ENCODE results near the gene ZFAND2A. TPM values are rescaled to one million over a fixed set of nuclear protein-coding genes. Genes with fewer than 3 reads are reported as not detected.
"Not testable (repeated sequence)": the region's sequence is repeated elsewhere in the genome, so short reads cannot be mapped to it uniquely, and the experiment has no call there.

ZFAND2A gene
- 43.6 and 46.3 TPM in 2 replicates for polyA plus RNA-seq (2011; rRNA removed)
- polyA minus RNA-seq (2011; rRNA and poly(A)+ RNA removed) = 11.3 and 20.2 TPM in 2 replicates

GRCh38 chr7:1159891-1160669 is at the start of gene ZFAND2A:
TSS of gene ZFAND2A (minus strand) at chr7:1160196. CDS start at chr7:1158212, 1,984 bp downstream.
- TF ChIP-seq, protein P1, sequence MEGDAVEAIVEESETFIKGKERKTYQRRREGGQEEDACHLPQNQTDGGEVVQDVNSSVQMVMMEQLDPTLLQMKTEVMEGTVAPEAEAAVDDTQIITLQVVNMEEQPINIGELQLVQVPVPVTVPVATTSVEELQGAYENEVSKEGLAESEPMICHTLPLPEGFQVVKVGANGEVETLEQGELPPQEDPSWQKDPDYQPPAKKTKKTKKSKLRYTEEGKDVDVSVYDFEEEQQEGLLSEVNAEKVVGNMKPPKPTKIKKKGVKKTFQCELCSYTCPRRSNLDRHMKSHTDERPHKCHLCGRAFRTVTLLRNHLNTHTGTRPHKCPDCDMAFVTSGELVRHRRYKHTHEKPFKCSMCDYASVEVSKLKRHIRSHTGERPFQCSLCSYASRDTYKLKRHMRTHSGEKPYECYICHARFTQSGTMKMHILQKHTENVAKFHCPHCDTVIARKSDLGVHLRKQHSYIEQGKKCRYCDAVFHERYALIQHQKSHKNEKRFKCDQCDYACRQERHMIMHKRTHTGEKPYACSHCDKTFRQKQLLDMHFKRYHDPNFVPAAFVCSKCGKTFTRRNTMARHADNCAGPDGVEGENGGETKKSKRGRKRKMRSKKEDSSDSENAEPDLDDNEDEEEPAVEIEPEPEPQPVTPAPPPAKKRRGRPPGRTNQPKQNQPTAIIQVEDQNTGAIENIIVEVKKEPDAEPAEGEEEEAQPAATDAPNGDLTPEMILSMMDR (IDR thresholded peaks at IDR 0.05; ENCODE audit: insufficient read depth, low read depth, low read length) = no peak
- Histone ChIP-seq H3K4me3 (ENCODE audit: low read depth, low read length) (peak within 1 kb of the TSS; percentile 55), H3K27me3 (ENCODE audit: control insufficient read depth, insufficient read depth, low read length) (no peaks in the 10 kb centered on the region), H3K36me3 (ENCODE audit: control insufficient read depth, insufficient read depth, low read length) (peaks cover 10% of the 10 kb centered on the region)
- peak; percentile 77 for DNase-seq (ENCODE audit: low read depth)
- ChIA-PET CTCF (interaction anchor here (0.6 to 2.6 kb wide), 5 partner anchors 16 to 167 kb away, joined by 3 to 10 read pairs (median 5); no protein-coding TSS in a partner anchor), POLR2A (interaction anchor here (0.5 to 0.6 kb wide), 2 partner anchors 58 to 241 kb away, joined by 4 to 6 read pairs; no protein-coding TSS in a partner anchor)

- TF ChIP-seq, protein P1 (IDR thresholded peaks at IDR 0.05; ENCODE audit: insufficient read depth, low read depth, low read length) = no peak
- Histone ChIP-seq H3K27me3 (ENCODE audit: control insufficient read depth, insufficient read depth, low read length) (peaks cover 30% of the 10 kb centered on the region), H3K36me3 (ENCODE audit: control insufficient read depth, insufficient read depth, low read length) (no peaks in the 10 kb centered on the region), H3K4me3 (ENCODE audit: low read depth, low read length) (no peak overlapping the region)
- no peak for DNase-seq (ENCODE audit: low read depth)
- POLR2A ChIA-PET = no interaction called here
- CTCF ChIA-PET = interaction anchor here (1.6 kb wide), 1 partner anchor 224 kb away, joined by 4 read pairs; no protein-coding TSS in a partner anchor
Observed at GRCh38 chr7:1209097-1209496, 49.1 kb upstream of the ZFAND2A start.

GRCh38 chr7:1205742-1206141 is 45.7 kb upstream of the ZFAND2A start:
- DNase-seq (ENCODE audit: low read depth); POLR2A ChIA-PET; H3K36me3 ChIP-seq (ENCODE audit: control insufficient read depth, insufficient read depth, low read length); H3K4me3 ChIP-seq (ENCODE audit: low read depth, low read length): not testable (repeated sequence)
- CTCF ChIA-PET = interaction anchor here (0.8 to 1.1 kb wide), 2 partner anchors 19 to 47 kb away, joined by 3 to 4 read pairs; no protein-coding TSS in a partner anchor
- H3K27me3 ChIP-seq (ENCODE audit: control insufficient read depth, insufficient read depth, low read length) = peaks cover 18% of the 10 kb centered on the region

- Histone ChIP-seq H3K27me3 (ENCODE audit: control insufficient read depth, insufficient read depth, low read length) (peaks cover 21% of the 10 kb centered on the region), H3K36me3 (ENCODE audit: control insufficient read depth, insufficient read depth, low read length) (no peaks in the 10 kb centered on the region), H3K4me3 (ENCODE audit: low read depth, low read length) (no peak overlapping the region)
- TF ChIP-seq, protein P1 (IDR thresholded peaks at IDR 0.05; ENCODE audit: insufficient read depth, low read depth, low read length) = no peak
- ChIA-PET POLR2A (no interaction called here), CTCF (interaction anchor here (0.7 to 0.8 kb wide), 5 partner anchors 11 to 1118 kb away, joined by 3 read pairs; no protein-coding TSS in a partner anchor)
- no peak for DNase-seq (ENCODE audit: low read depth)
Observed at GRCh38 chr7:1204460-1205140, 44.6 kb upstream of the ZFAND2A start.

- H3K36me3 ChIP-seq (ENCODE audit: control insufficient read depth, insufficient read depth, low read length); POLR2A ChIA-PET; H3K4me3 ChIP-seq (ENCODE audit: low read depth, low read length); DNase-seq (ENCODE audit: low read depth): not testable (repeated sequence)
- CTCF ChIA-PET = interaction anchor here (0.6 kb wide), 1 partner anchor 241 kb away, joined by 3 read pairs; no protein-coding TSS in a partner anchor
- peaks cover 14% of the 10 kb centered on the region for H3K27me3 ChIP-seq (ENCODE audit: control insufficient read depth, insufficient read depth, low read length)
Observed at GRCh38 chr7:1202914-1203313, 42.9 kb upstream of the ZFAND2A start.

DNA sequence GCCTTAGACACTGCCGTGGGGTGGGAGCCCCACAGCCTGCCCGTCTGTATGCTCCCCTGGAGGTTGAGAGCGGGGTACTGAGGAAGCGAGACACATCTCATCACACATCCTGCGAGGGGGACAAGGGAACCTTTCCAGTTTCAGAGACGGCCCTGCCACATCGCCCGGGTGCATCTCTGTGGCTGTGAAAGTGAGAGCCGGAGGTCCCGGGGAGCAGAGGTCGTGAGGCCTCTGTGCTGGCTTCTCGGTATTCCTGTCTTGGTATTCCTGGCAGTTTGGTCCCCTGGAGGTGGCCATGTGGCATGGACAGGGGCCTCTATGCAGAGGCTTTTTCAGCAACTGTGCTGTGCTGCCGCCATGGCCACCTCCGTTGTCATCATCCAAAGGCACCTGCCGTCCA is 41.9 kb upstream of the ZFAND2A start:
- Histone ChIP-seq H3K27me3 (ENCODE audit: control insufficient read depth, insufficient read depth, low read length) (peaks cover 14% of the 10 kb centered on the region), H3K36me3 (ENCODE audit: control insufficient read depth, insufficient read depth, low read length) (no peaks in the 10 kb centered on the region), H3K4me3 (ENCODE audit: low read depth, low read length) (no peak overlapping the region)
- ChIA-PET POLR2A (no interaction called here), CTCF (no interaction called here)
- no peak for DNase-seq (ENCODE audit: low read depth)
- TF ChIP-seq, protein P1 (IDR thresholded peaks at IDR 0.05; ENCODE audit: insufficient read depth, low read depth, low read length) = no peak

Data from BJ (cell line).